Hepatic stellate cell (primary cell): ENCODE data around the gene SORCS2.

Source experiments
- DNase-seq: peaks from one replicate; pipeline ENCODE4 v3.0.0; 2011; ENCODE audit warnings: low spot score

Gene SORCS2

GRCh38 chr4:7653510-7654369 lies 461.4 kb downstream of the SORCS2 start:
- peak; percentile 64 for DNase-seq

- DNase-seq = no peak
These were observed 462.5 kb downstream of the SORCS2 start for GRCh38 chr4:7654550-7655445.

GRCh38 chr4:7655511-7656243 lies 463.3 kb downstream of the SORCS2 start:
- no peak for DNase-seq

GRCh38 chr4:7656244-7656800 lies 464.0 kb downstream of the SORCS2 start:
- no peak for DNase-seq

GRCh38 chr4:7657545-7658297 lies 465.4 kb downstream of the SORCS2 start:
- no peak for DNase-seq

GRCh38 chr4:7658341-7659204 lies 466.2 kb downstream of the SORCS2 start:
- peak; percentile 69 for DNase-seq

- no peak for DNase-seq
These were observed 467.3 kb downstream of the SORCS2 start for GRCh38 chr4:7659429-7660175.

GRCh38 chr4:7660176-7661039 lies 468.1 kb downstream of the SORCS2 start:
- DNase-seq = no peak

- no peak for DNase-seq
These were observed 468.9 kb downstream of the SORCS2 start for GRCh38 chr4:7661066-7661748.

GRCh38 chr4:7661846-7662506 lies 469.6 kb downstream of the SORCS2 start:
- no peak for DNase-seq

GRCh38 chr4:7662507-7662846 lies 470.1 kb downstream of the SORCS2 start:
- DNase-seq = no peak

GRCh38 chr4:7663075-7663541 lies 470.8 kb downstream of the SORCS2 start:
- no peak for DNase-seq

- DNase-seq = no peak
These were observed 471.8 kb downstream of the SORCS2 start for GRCh38 chr4:7664106-7664505.

GRCh38 chr4:7665321-7665720 lies 473.0 kb downstream of the SORCS2 start:
- DNase-seq = no peak

GRCh38 chr4:7666011-7666410 lies 473.7 kb downstream of the SORCS2 start:
- no peak for DNase-seq

GRCh38 chr4:7666744-7667143 lies 474.4 kb downstream of the SORCS2 start:
- no peak for DNase-seq

- no peak for DNase-seq
These were observed 475.9 kb downstream of the SORCS2 start for GRCh38 chr4:7668271-7668670.
